VCaP (cell line): Measurements from ENCODE around the gene CNGB1.

Experiments used
- H3K27ac ChIP-seq: fragments of 450-650 bp; 2 replicates; pipeline ENCODE4 v1.5.1; 2017
- TF ChIP-seq, protein P1 (sequence below): fragments of 450-650 bp; conservative IDR thresholded peaks from 2 replicates; pipeline ENCODE4 v1.5.1; 2017; ENCODE audit warnings: mild to moderate bottlenecking, moderate library complexity

The CNGB1 gene

GRCh38 chr16:57914244-57915173 lies 56.4 kb downstream of the CNGB1 start:
- TF ChIP-seq, protein P1, sequence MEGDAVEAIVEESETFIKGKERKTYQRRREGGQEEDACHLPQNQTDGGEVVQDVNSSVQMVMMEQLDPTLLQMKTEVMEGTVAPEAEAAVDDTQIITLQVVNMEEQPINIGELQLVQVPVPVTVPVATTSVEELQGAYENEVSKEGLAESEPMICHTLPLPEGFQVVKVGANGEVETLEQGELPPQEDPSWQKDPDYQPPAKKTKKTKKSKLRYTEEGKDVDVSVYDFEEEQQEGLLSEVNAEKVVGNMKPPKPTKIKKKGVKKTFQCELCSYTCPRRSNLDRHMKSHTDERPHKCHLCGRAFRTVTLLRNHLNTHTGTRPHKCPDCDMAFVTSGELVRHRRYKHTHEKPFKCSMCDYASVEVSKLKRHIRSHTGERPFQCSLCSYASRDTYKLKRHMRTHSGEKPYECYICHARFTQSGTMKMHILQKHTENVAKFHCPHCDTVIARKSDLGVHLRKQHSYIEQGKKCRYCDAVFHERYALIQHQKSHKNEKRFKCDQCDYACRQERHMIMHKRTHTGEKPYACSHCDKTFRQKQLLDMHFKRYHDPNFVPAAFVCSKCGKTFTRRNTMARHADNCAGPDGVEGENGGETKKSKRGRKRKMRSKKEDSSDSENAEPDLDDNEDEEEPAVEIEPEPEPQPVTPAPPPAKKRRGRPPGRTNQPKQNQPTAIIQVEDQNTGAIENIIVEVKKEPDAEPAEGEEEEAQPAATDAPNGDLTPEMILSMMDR, result no peak
- no peak overlapping the region for H3K27ac ChIP-seq

DNA sequence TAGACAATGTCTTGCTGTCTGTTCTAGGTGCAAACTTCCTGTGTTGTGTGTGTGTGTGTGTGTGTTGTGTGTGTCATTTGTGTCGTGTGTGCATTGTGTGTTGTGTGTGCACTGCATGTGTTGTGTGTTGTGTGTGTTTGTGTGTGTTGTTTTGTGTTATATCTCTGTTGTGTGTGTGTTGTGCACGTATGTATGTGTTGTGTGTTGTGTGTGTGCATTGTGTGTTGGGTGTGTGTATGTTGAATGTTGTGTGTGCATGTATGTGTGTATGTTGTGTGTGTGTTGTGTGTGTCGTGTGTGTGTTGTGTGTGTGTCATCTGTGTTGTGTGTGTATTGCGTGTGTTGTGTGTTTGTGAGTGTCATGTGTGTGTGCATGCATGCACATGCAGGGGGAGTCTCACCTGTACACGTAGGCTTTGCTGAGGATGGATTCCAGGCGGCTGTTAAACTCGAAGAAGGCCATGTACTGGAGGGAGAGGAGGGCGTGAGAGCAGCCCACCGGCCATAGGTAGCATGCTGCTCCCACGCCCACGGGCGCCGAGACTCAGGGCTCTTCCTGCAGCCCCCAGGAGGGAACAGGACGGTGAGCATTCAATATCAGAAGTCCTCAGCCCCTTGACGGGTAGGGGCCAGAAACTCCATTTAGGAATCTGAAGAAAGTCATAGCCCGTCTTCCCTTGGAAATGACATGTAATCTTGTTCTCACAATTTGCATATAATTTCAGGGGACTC lies 58.2 kb downstream of the CNGB1 start:
- TF ChIP-seq, protein P1, result no peak
- H3K27ac ChIP-seq, result no peak overlapping the region

- H3K27ac ChIP-seq, result no peak overlapping the region
- TF ChIP-seq, protein P1, result no peak
Measured at GRCh38 chr16:57911743-57912142, 59.2 kb downstream of the CNGB1 start.

- TF ChIP-seq, protein P1, result no peak
- H3K27ac ChIP-seq, result no peak overlapping the region
Measured at GRCh38 chr16:57910696-57911095, 60.2 kb downstream of the CNGB1 start.

GRCh38 chr16:57908409-57908987 lies 62.4 kb downstream of the CNGB1 start:
- TF ChIP-seq, protein P1, result no peak
- H3K27ac ChIP-seq, result no peak overlapping the region

DNA sequence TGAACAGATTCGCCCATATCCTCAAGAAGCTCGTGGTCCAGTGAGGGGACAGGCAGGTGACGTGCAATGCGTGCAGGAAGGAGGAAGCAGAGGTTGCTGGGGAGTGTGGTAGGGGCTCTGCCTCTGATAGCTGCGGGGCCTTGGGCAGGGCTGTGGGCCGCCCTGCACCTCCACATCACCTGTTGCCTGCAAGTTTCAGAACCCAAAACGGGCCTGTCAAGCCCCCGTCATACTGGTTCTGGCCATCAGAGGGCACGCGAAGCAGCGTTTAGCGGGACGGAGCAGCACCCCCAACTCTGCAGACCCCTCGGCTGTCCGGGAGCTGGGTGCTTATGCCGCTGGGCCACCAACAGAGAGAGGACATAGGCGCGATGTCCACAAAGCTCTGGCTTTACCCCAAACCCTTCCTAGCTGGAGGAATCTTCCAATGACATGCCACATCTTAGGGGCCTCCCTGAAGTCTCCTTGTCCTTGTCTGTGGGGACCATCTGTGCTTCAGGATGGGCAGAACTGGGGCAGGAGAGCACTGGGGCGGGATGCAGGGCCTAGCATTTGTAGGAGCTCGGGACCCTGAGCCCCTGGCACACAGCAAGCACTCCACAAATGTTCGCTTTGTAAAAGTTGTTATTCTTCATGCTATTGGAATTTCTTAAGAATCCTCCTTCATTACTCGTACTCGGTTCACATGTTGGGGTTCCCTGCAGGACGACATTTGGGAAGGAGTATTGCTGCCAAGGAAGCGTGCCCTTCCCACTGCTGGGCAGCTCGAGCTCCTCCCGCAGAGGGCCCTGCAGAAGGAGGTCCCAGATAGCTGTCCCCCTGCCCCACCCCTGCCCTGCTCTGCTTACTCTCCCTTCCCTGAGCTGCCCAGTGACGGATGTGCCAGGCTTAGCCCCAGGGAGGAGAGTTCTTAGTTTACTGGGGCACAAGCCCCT lies 64.3 kb downstream of the CNGB1 start:
- TF ChIP-seq, protein P1, result peak; percentile 59

More for the DNA sequence above, 64.3 kb downstream of the CNGB1 start:
- no peak overlapping the region for H3K27ac ChIP-seq
